Liver (tissue), 9 donors: ENCODE results near the gene ACACA. TPM values are rescaled to one million over a fixed set of nuclear protein-coding genes. Genes with fewer than 3 reads are reported as not detected.

ENCODE experiments used
- DNase-seq: peaks from one replicate; pipeline ENCODE4 v3.0.0-alpha.2; 2017; ENCODE audit warnings: low spot score
- H3K27ac ChIP-seq, 2 donors: one replicate each; pipeline ENCODE4 v1.7.0; 2013; ENCODE audit warnings: inconsistent platforms in 2 of 2, low read length in 2 of 2, control low read depth in 1 of 2, low read depth in 1 of 2, mild to moderate bottlenecking in 1 of 2
- H3K27me3 ChIP-seq, 4 donors: one replicate each; pipeline versions ENCODE4 v1.6.1 to v1.7.0; 2013; ENCODE audit warnings: low read length in 3 of 4, inconsistent platforms in 1 of 4, mild to moderate bottlenecking in 1 of 4, moderate library complexity in 1 of 4; ENCODE audit not compliant: control insufficient read depth in 4 of 4, insufficient read depth in 4 of 4
- H3K36me3 ChIP-seq, 4 donors: one replicate each; pipeline versions ENCODE4 v1.6.1 to v1.7.0; 2013; ENCODE audit warnings: low read length in 3 of 4, mild to moderate bottlenecking in 3 of 4, low read depth in 1 of 4, moderate library complexity in 1 of 4; ENCODE audit not compliant: control insufficient read depth in 4 of 4, insufficient read depth in 3 of 4
- H3K4me1 ChIP-seq, 4 donors: one replicate each; pipeline versions ENCODE4 v1.6.1 to v1.7.0; 2013; ENCODE audit warnings: low read length in 3 of 4, mild to moderate bottlenecking in 3 of 4, moderate library complexity in 1 of 4; ENCODE audit not compliant: control insufficient read depth in 4 of 4, insufficient read depth in 4 of 4
- H3K4me3 ChIP-seq, 3 donors: one replicate each; pipeline versions ENCODE4 v1.6.1 to v1.7.0; 2013; ENCODE audit warnings: low read length in 3 of 3, control low read depth in 1 of 3, low read depth in 1 of 3, mild to moderate bottlenecking in 1 of 3
- H3K9ac ChIP-seq, 2 donors: one replicate each; pipeline ENCODE4 v1.7.0; 2013; ENCODE audit warnings: low read length in 2 of 2, mild to moderate bottlenecking in 2 of 2, moderate library complexity in 2 of 2, control low read depth in 1 of 2, low read depth in 1 of 2
- H3K9me3 ChIP-seq, 4 donors: one replicate each; pipeline versions ENCODE4 v1.6.1 to v1.7.0; 2013; ENCODE audit warnings: low read length in 3 of 4; ENCODE audit not compliant: control insufficient read depth in 4 of 4
- ATF3 ChIP-seq: IDR thresholded peaks from 2 replicates; pipeline ENCODE4 v1.6.1; 2016; ENCODE audit warnings: antibody characterized with exemption
- CTCF ChIP-seq: fragments of 150-350 bp; IDR thresholded peaks from 2 replicates; pipeline ENCODE4 v1.5.1; 2017; ENCODE audit warnings: improper control_type of control experiment, low read depth, low read length; ENCODE audit not compliant: missing input control
- EGR1 ChIP-seq, 2 donors: IDR thresholded peaks; 2 replicates each; pipeline ENCODE4 v1.6.1; 2016 to 2018; ENCODE audit warnings: antibody characterized with exemption in 2 of 2, low read depth in 2 of 2
- FOXA1 ChIP-seq: IDR thresholded peaks from 2 replicates; pipeline ENCODE4 v1.6.1; 2016; ENCODE audit warnings: antibody characterized with exemption
- FOXA2 ChIP-seq: IDR thresholded peaks from 2 replicates; pipeline ENCODE4 v1.6.1; 2016; ENCODE audit warnings: antibody characterized with exemption
- GABPA ChIP-seq, 2 donors: IDR thresholded peaks in 1 of 2; conservative IDR thresholded peaks in 1 of 2; 2 replicates each; pipeline ENCODE4 v1.6.1; 2016; ENCODE audit warnings: antibody characterized with exemption in 2 of 2, mild to moderate bottlenecking in 1 of 2, moderate library complexity in 1 of 2
- HNF4A ChIP-seq, 2 donors: conservative IDR thresholded peaks; 2 replicates each; pipeline ENCODE4 v1.6.1; 2016; ENCODE audit warnings: antibody characterized with exemption in 2 of 2, mild to moderate bottlenecking in 2 of 2
- JUND ChIP-seq, 2 donors: IDR thresholded peaks; 2 replicates each; pipeline ENCODE4 v1.6.1; 2016; ENCODE audit warnings: antibody characterized with exemption in 2 of 2
- MAX ChIP-seq: IDR thresholded peaks from 2 replicates; pipeline ENCODE4 v1.6.1; 2016; ENCODE audit warnings: antibody characterized with exemption
- RAD21 ChIP-seq, 2 donors: IDR thresholded peaks; 2 replicates each; pipeline ENCODE4 v1.6.1; 2016; ENCODE audit warnings: antibody characterized with exemption in 2 of 2, mild to moderate bottlenecking in 2 of 2
- REST ChIP-seq: IDR thresholded peaks from 2 replicates; pipeline ENCODE4 v1.6.1; 2016; ENCODE audit warnings: antibody characterized with exemption, mild to moderate bottlenecking
- TAF1 ChIP-seq: conservative IDR thresholded peaks from 2 replicates; pipeline ENCODE4 v1.6.1; 2016; ENCODE audit warnings: antibody characterized with exemption, mild to moderate bottlenecking
- YY1 ChIP-seq: IDR thresholded peaks from 2 replicates; pipeline ENCODE4 v1.6.1; 2016; ENCODE audit warnings: antibody characterized with exemption, mild to moderate bottlenecking
- ZBTB33 ChIP-seq: IDR thresholded peaks from 2 replicates; pipeline ENCODE4 v1.6.1; 2016; ENCODE audit warnings: antibody characterized with exemption
- WGBS: extraction: QIAGEN DNeasy Blood & Tissue Kit; methylation state at CpG from one replicate; pipeline ENCODE4 v1.1.7; 2013; 5-methylcytosine and 5-hydroxymethylcytosine counted together
- polyA plus RNA-seq, 2 donors: library from polyadenylated mRNA; stranded (reverse) in 1 of 2; unstranded in 1 of 2; fragments of 200-250 nt in 1 of 2; fragments of >200 nt in 1 of 2; fragmentation: Nextera tagmentation in 1 of 2; extraction: Ambion mirVana in 1 of 2; gene quantifications; one replicate each; pipeline versions ENCODE4 v1.2.1 to v1.2.3, GENCODE V29; 2013 to 2015
- total RNA-seq, 2 donors: library from RNA; depleted of rRNA; stranded (reverse); fragments of >200 nt; gene quantifications; one replicate each; pipeline ENCODE4 v1.2.3, GENCODE V29; 2014
- donor health status: healthy.
- donor health status: healthy.
- donor health status: healthy.
- donor health status: healthy.
- donor health status: healthy.

Gene ACACA
- total and polyA plus RNA-seq, 4 donors, result 14.8 to 49.5 (median 31.2) TPM

GRCh38 chr17:37276475-37276874, 130.2 kb downstream of the ACACA start:
- Histone ChIP-seq H3K27me3 (no peaks in the 10 kb centered on the region), H3K9ac (no peak overlapping the region), H3K27ac (no peak overlapping the region), H3K4me3 (no peak overlapping the region), H3K9me3 (no peaks in the 10 kb centered on the region), H3K4me1 (no peaks in the 10 kb centered on the region), H3K36me3 (peaks cover 0 to 31% (median 22%) of the 10 kb centered on the region in 4 donors)
- TF ChIP-seq ATF3 (no peak), HNF4A (conservative IDR thresholded peaks at IDR 0.05) (no peak), TAF1 (no peak), MAX (no peak), FOXA2 (no peak), ZBTB33 (no peak), YY1 (no peak), GABPA (IDR thresholded peaks at IDR 0.05 in 1 of 2, conservative IDR thresholded peaks at IDR 0.05 in 1 of 2) (no peak), REST (no peak), EGR1 (IDR thresholded peaks at IDR 0.05; ENCODE audit: low read depth in 2 of 2) (no peak), FOXA1 (no peak), CTCF (no peak), JUND (IDR thresholded peaks at IDR 0.05) (no peak)
- DNase-seq, result no peak
- 0% methylated on average over 1 of the region's 1 CpG for WGBS

GRCh38 chr17:37274461-37274860, 132.2 kb downstream of the ACACA start:
- Histone ChIP-seq H3K4me1 (no peaks in the 10 kb centered on the region), H3K4me3 (no peak overlapping the region), H3K9me3 (no peaks in the 10 kb centered on the region), H3K9ac (no peak overlapping the region), H3K36me3 (peaks cover 0 to 40% (median 28%) of the 10 kb centered on the region in 4 donors), H3K27me3 (no peaks in the 10 kb centered on the region), H3K27ac (no peak overlapping the region)
- DNase-seq, result no peak
- TF ChIP-seq CTCF (no peak), ATF3 (no peak), YY1 (no peak), FOXA1 (no peak), RAD21 (IDR thresholded peaks at IDR 0.05) (no peak), TAF1 (no peak), REST (no peak)
- WGBS, result 93% methylated on average over 6 of the region's 6 CpGs
